ENCODE results near the gene FGD4. TPM values are rescaled to one million over a fixed set of nuclear protein-coding genes. Genes with fewer than 3 reads are reported as not detected.

FGD4 gene
- total RNA-seq, 1 experiment from 2014 or later, result 54.3 TPM

- peaks cover 3 to 4% of the 10 kb centered on the region in 2 experiments; a peak in 3 of 4 replicates for H3K4me1 Mint-ChIP-seq
- no peak overlapping the region for H3K9ac ChIP-seq (ENCODE audit: extremely low read depth, insufficient read length, low read length)
- no peak overlapping the region for H2AK5ac ChIP-seq (ENCODE audit: insufficient read length, low read length)
- no peak overlapping the region for H3K23ac ChIP-seq (ENCODE audit: insufficient read length, low read depth, low read length)
- H3K18ac ChIP-seq (ENCODE audit: insufficient read length, low read depth, low read length), result no peak overlapping the region
- no peak overlapping the region for H3K14ac ChIP-seq (ENCODE audit: insufficient read depth, low read length)
- no peak overlapping the region for H4K91ac ChIP-seq (ENCODE audit: insufficient read length, low read depth, low read length)
- H3K9me3 Mint-ChIP-seq, result no peaks in the 10 kb centered on the region
- no peaks in the 10 kb centered on the region for H4K20me1 ChIP-seq (ENCODE audit: control insufficient read depth, insufficient read depth, insufficient read length)
- no peak overlapping the region for H4K8ac ChIP-seq (replicated peaks; ENCODE audit: insufficient read length, low read depth, low read length)
- H3K27ac ChIP-seq (ENCODE audit: insufficient read length, low read depth, low read length), result no peak overlapping the region
- no peak overlapping the region for H3K56ac ChIP-seq (ENCODE audit: insufficient read length, low read depth, low read length)
- no CpG with 5 or more reads among the region's 7 CpGs for WGBS (ENCODE audit: extremely low coverage, insufficient read length, low lambda C conversion rate)
- no peak overlapping the region for H3T11ph ChIP-seq (ENCODE audit: low read length)
- H3K4ac ChIP-seq (ENCODE audit: low read depth, low read length), result no peak overlapping the region
- no peak overlapping the region for H2BK5ac ChIP-seq (ENCODE audit: insufficient read length, low read length)
- H2BK20ac ChIP-seq (ENCODE audit: low read depth, low read length, poor library complexity, severe bottlenecking), result no peak overlapping the region
- no peak overlapping the region for H4K5ac ChIP-seq (ENCODE audit: insufficient read length, low read depth, low read length)
- H3K27me3 ChIP-seq (ENCODE audit: insufficient read depth, low read length), result no peaks in the 10 kb centered on the region
- no peak overlapping the region for H3K4me3 Mint-ChIP-seq
- no peaks in the 10 kb centered on the region for H3K4me1 ChIP-seq (ENCODE audit: insufficient read depth, low read length)
- H3K36me3 Mint-ChIP-seq (ENCODE audit: insufficient read depth in 1 of 3, low read depth in 3 of 3), result no peaks in the 10 kb centered on the region
- H3K9me3 ChIP-seq (ENCODE audit: control insufficient read depth, low read depth, low read length), result no peaks in the 10 kb centered on the region
- H3K79me2 ChIP-seq (ENCODE audit: insufficient read depth, low read length), result no peaks in the 10 kb centered on the region
- TF ChIP-seq, protein P1, sequence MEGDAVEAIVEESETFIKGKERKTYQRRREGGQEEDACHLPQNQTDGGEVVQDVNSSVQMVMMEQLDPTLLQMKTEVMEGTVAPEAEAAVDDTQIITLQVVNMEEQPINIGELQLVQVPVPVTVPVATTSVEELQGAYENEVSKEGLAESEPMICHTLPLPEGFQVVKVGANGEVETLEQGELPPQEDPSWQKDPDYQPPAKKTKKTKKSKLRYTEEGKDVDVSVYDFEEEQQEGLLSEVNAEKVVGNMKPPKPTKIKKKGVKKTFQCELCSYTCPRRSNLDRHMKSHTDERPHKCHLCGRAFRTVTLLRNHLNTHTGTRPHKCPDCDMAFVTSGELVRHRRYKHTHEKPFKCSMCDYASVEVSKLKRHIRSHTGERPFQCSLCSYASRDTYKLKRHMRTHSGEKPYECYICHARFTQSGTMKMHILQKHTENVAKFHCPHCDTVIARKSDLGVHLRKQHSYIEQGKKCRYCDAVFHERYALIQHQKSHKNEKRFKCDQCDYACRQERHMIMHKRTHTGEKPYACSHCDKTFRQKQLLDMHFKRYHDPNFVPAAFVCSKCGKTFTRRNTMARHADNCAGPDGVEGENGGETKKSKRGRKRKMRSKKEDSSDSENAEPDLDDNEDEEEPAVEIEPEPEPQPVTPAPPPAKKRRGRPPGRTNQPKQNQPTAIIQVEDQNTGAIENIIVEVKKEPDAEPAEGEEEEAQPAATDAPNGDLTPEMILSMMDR (conservative IDR thresholded peaks at IDR 0.05), result no peak
- no peak overlapping the region for H3K4me2 ChIP-seq (ENCODE audit: insufficient read depth, insufficient read length, low read length)
- no peak for DNase-seq
- H2AFZ ChIP-seq (ENCODE audit: low read length), result no peak overlapping the region
- H3K27ac Mint-ChIP-seq, result no peak overlapping the region
- H3K23me2 ChIP-seq (ENCODE audit: insufficient read length, low read depth, low read length, poor library complexity, severe bottlenecking), result no peaks in the 10 kb centered on the region
- no peaks in the 10 kb centered on the region for H3K79me1 ChIP-seq (ENCODE audit: insufficient read depth, low read depth, low read length, poor library complexity, severe bottlenecking)
- H2BK12ac ChIP-seq (ENCODE audit: insufficient read length, low read depth, low read length), result no peak overlapping the region
- H2BK120ac ChIP-seq (ENCODE audit: low read depth, low read length, poor library complexity, severe bottlenecking), result no peak overlapping the region
- H3K27me3 Mint-ChIP-seq (ENCODE audit: low read depth), result no peaks in the 10 kb centered on the region
- H2BK15ac ChIP-seq (ENCODE audit: low read depth, low read length), result no peak overlapping the region
These were observed 262.3 kb downstream of the FGD4 start for GRCh38 chr12:32661706-32662105.
